HG03196 (cell line): ENCODE data around the gene FASTK.
"Not testable (repeated sequence)": the region's sequence is repeated elsewhere in the genome, so short reads cannot be mapped to it uniquely, and the experiment has no call there.

ENCODE experiments used
- ATAC-seq: cut with Tn5 transposase; IDR thresholded peaks from one replicate; pipeline ENCODE4 v1.9.1; 2021; ENCODE audit not compliant: unreplicated experiment

FASTK gene

DNA sequence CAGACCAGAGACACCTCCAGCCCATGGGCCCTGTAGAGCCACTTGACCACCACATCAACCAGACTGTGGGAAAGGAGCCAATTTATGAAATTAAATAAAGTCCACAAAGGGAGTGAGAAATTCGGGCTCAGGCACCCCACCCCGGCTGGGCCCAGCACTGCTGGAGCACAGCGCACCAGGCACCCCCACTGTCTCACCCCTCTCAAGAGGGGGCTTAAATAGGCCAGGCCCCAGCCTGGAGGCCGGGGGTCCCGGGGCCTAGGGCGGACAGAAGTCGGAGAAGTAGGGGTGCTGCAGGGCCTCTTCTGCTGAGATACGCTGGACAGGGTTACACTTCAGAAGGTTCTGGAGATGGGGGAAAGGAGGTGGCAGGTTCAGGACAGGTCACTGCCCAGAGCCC lies 26.9 kb downstream of the FASTK start:
- no peak for ATAC-seq

DNA sequence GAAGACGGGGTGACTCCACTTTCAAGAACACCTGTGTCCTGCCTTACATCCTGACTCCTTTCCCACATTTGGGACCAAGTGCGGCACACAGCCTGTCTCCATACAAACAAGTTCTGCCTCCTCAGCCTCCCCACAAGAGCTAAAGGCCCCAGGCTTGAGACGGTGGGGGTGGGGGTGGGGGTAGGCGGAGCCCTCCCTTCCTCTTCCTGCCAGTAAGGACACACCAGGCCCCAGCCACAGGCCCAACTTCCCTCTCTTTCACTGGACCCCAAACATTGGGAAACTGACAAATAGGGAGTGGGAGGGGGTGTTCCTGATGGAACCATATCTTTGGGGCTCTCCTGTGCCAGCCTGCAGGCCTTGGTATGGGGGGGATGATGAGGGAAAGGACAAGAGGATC lies 27.5 kb downstream of the FASTK start:
- no peak for ATAC-seq

DNA sequence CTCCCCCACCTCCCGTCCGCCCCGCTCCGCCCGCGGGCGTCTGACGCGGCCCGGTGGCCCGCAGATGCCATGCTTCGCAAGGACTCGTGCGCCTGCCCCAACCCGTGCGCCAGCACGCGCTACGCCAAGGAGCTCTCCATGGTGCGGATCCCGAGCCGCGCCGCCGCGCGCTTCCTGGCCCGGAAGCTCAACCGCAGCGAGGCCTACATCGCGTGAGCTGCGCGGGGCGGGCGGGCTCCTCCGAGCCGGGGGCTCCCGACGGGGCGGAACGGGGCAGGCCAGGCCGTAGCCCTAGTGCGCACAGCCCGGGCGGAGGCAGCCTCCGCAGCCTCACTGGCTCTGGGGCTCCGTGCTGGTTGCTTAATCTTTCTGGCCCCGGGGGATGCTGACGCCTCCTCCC lies 29.5 kb downstream of the FASTK start:
- no peak for ATAC-seq

DNA sequence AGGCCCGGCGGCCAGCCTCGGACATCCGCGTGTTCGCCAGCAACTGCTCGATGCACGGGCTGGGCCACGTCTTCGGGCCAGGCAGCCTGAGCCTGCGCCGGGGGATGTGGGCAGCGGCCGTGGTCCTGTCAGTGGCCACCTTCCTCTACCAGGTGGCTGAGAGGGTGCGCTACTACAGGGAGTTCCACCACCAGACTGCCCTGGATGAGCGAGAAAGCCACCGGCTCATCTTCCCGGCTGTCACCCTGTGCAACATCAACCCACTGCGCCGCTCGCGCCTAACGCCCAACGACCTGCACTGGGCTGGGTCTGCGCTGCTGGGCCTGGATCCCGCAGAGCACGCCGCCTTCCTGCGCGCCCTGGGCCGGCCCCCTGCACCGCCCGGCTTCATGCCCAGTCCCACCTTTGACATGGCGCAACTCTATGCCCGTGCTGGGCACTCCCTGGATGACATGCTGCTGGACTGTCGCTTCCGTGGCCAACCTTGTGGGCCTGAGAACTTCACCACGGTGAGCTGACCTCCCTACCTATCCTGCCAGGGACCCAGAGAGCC lies 31.6 kb downstream of the FASTK start:
- no peak for ATAC-seq

DNA sequence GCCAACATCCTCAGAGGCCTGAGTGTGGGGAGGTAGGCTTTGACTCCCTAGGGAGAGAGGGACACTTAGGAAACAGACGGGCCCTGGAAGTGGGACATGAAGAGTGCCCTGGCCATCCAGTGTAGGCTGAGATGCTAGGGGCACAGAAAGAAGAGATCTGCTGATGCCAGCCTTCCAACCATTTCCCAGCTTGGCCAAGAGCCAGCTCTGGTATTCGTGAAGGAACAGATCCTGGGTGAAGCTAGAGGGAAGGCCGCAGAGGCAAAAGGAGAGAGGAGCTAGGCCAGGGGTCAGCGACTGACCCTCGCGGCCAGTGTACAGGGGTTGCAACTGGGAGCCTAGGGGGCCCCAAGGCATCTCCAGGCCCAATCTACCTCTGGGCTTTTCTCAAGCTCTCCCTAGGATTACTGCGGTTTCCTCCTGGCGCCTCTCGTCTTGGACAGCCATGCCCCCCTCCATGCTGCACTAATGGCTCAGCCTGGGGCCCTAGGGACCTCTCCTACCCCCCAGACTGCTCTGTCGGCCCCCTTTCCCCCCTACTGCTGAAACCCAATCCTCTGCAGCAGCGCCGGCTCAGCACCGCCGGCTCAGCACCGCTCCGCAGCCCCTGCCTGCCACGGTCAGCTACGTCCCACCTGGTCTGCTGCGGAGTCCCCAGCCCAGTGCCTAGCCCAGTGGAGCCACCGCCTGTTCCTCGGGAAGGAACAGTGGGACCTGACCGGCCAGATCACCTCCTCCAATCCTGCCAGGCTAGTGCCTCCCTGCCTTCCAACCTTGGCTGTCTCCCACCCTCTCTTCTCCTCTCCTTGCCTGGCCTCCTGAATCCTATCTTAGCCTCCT lies 32.4 kb downstream of the FASTK start, which contains the start of gene ASIC3:
Gene ASIC3 (plus strand): TSS at position 556 of the 840 bp plus-strand sequence. CDS start 355 bp downstream, outside the sequence.
- no peak for ATAC-seq

DNA sequence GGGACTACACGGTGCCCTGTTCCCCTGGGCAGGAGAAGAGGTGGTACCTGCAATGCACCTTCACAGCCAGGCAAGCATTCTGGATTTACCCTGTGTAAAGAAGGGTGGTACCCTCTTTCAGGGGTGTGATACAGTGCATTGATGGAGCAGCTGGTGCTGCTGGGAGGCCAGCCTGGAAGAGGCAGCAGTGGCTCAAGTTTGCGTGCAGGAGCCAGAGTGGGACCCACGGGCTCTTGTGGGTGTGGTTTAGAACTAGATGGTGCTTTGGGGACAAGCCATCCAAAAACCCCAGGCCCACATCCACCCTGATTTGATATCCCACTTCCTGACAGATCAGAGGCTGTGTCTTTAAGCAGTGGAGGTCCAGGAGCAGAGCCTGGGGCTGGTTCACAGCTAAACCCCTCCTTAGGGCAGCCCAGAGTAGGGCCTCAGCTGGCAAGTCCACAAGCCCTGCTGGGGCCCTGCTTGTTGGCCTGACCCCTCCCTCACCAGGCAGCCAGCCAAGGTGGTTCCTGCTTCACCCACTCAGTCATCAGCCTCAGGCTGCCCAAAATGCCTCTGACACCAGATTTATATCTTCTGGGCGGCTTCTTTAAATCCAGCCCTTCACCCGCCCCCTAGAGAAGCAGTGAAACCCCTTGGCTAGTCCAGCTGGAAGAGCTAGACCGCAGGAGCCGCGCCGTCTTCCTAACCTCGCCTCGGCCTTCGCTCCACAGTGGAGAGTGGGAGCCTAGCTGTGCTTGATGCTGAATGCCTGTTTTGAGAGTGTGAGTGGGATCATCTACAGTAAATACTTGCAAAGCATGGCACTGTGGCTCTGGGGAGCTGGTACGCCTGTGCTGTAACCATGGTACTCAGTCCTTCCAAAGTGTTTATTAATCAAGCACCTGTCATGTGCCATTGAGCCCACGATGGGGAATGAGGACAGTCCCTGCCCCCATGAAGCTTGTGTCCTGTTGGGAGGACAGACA lies 33.7 kb downstream of the FASTK start:
- no peak for ATAC-seq

DNA sequence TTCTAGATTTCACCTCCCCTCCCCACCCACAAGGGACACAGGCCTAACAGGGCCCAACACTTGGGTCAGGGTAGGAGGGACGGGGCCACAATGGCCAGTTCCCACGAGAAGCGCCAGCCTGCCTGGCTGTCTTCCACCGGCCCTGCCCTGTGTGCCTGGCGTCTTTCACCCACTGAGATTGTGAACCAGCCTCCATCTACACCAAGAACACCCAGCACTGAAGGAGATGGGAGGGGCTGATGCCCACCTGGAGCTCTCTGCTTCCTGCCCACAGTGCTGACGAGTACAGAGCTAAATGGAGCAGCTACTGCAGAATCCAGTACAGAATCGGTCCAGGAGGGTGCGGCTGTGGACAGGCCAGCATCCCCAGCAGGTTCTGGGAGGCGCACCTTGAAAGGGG lies 34.6 kb downstream of the FASTK start:
- ATAC-seq: no peak

DNA sequence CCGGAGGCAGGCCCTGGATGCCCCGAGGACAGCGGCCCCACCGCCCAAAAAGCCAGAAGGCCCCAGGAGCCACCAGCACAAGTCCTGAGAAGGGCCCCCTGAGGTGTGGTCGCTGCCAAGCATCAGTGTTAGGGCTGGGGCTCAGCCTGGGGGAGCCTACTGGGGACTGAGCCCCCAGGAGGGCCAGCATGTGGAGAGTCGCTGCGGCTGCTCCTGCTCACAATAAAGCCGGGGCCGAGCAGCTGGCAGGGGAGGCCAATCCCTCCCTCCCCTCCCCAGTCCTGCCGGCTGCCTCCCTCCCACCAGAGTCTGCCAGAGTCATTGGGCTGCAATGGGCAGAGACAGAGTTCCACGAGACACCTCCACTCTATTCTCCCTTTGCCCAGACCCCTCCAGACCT lies 35.3 kb downstream of the FASTK start:
- no peak for ATAC-seq

DNA sequence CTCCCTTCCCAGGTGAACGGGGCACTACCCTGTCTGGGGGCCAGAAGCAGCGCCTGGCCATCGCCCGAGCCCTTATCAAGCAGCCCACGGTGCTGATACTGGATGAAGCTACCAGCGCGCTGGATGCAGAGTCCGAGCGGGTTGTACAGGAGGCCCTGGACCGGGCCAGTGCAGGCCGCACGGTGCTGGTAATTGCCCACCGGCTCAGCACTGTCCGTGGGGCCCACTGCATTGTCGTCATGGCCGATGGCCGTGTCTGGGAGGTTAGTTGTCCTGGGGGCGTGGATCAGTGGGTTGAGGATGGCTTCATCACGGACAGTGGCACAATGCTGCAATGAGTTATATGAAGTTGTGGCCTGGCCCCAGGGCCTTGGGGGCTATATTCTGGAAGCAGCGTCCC lies 36.6 kb downstream of the FASTK start:
- no peak for ATAC-seq

DNA sequence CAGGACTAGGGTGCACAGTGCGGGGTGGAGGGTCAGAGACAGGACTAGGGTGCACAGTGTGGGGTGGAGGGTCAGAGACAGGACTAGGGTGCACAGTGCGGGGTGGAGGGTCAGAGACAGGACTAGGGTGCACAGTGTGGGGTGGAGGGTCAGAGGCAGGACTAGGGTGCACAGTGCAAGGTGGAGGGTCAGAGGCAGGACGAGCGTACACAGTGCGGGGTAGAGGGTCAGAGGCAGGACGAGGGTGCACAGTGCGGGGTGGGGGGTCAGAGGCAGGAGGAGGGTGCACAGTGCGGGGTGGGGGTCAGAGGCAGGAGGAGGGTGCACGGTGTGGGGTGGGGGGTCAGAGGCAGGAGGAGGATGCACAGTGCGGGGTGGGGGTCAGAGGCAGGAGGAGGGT lies 37.2 kb downstream of the FASTK start:
- not testable (repeated sequence) for ATAC-seq

DNA sequence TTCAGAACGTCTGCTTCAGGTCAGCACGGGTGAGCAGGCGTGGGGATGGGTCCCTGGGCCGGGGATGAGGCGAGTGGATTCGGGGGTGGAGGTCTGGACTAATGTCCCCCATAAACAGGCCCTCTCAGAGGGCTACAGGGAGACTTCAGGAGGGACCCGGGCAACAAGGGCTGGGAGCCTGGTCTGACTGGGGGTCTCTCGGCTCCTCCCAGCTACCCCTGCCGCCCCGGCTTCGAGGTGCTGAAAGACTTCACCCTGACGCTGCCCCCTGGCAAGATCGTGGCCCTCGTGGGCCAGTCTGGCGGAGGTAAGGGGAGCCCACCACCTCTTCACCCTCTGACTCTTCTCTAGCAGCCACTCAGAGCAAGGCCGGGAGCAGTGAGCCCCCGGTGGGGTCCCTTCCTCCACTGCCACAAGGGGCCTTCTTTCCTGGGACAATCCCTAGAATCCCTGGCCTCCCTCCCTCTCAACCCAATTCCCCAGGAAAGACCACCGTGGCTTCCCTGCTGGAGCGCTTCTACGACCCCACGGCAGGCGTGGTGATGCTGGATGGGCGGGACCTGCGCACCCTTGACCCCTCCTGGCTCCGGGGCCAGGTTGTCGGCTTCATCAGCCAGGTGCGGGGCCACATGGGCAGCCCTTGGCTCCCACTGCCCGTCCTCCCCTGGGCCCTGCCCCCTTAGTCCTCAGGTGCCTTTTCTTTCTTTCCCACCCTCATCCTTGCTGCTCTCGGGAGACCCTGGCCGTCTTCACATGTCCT lies 39.8 kb downstream of the FASTK start:
- no peak for ATAC-seq

DNA sequence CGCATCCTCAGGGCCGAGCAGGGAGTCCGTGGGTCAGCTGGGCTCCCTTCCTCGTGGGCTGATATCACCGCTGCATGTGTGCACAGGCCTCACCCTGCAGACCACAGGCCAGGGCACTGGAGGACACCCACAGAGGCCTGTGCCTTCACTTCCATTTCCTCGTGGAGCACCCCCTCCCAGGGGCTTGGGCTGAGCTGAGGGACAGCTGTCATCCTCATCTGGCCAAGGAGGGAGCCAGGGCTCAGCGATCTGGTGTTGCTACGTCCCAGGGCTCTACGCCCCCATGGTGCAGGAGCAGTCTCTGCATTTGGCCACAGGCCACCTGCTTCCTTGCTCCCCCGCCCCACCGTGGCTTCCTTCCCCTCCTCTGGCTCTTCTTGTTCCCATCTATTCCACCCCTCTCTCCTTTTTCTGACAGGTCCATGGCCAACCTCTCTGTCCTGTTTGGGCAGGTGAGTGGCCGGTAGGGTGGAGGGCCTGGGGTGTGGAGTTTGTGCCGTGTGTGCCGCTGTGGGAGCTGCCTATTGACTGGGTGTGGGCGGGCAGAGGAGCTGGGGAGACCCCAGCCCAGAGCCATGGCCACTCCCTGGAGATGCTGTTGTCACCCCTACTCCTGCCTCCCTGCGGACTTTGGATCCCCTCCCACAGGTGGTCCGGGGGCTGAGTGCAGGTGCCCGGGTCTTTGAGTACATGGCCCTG lies 40.6 kb downstream of the FASTK start:
- no peak for ATAC-seq

DNA sequence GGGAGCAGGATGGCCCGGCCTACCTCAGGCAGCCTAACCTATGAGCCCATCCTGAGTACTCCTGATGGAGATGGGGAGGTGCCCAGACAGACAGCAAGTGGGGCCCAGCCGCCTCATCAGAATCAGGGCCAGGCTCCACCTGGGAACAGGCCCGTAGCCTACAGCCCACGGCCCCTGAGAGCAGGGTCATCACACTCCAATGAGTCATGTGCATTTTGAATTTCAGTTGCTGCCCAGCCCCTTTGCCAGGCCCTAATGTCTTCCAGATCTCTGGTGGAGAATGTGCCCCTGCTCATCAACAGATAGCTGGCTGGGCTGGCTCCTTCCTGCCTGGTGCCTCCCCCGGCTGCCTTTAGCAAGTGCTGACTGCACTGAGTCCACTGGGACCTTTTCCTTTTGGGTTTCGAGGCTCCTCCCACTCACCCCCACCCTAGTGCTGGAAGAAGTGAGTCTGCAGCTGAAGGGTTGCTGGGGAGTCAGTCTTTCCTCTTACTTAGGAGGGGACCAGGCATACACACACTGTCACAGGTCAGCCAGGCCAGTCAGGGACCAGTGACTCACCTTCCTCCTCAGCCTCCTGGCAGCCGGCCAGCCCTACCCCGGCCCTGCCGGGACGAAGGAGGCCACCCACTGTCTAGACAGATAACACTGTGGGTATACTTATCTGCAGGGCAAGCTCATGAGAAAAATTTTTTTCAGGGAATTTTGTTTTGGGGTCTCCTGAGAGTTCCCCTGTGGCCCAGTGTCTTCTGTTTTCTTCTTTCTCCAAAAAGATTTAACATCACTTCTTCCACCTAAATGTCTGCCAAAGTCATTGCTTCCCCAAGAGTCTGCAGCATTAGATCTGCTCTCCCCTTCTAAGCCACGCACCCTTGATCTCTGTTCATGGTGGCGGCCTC lies 41.4 kb downstream of the FASTK start:
- no peak for ATAC-seq

DNA sequence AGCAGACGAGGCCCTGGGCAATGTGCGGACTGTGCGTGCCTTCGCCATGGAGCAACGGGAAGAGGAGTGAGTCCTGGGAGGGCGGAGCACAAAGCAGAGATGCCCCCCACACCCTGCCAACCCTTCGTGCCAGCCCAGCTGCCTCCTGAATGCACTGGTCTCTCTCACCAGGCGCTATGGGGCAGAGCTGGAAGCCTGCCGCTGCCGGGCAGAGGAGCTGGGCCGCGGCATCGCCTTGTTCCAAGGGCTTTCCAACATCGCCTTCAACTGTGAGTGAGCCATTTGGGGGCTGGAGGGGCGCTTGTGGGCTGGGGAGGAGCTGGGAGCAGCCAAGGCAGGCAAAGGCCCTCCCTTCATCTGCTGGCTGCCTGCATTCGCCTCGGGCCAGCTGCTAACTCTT lies 44.7 kb downstream of the FASTK start:
- ATAC-seq: no peak

DNA sequence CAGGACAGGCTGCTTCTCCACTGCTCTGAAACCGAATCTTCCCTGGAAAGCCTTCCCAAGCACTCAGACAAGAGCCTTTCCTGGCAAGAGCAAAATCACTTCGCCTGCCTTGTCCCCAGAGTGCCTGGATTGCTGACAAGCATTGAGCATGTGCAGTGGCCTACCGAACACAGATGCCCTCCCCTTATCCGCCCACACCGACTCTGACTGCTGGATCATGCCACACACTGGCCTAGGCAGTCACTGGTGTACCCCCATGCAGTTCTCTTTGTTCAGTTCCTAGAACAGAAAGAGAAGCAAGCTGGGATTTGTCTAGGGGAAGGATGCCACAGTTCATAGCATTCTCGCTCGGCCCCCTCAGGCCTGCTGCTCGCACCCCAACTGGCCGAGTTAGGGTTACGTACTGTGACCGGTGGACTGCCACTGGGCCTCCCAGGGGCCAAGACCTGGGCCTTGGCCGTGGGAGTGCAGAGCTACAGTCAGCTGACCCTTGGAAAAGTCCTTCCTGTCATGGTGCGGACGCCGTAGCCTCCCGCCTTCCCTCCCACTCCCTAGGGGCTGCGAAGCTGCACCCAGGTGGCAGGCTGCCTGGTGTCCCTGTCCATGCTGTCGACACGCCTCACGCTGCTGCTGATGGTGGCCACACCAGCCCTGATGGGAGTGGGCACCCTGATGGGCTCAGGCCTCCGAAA lies 45.4 kb downstream of the FASTK start:
- no peak for ATAC-seq

DNA sequence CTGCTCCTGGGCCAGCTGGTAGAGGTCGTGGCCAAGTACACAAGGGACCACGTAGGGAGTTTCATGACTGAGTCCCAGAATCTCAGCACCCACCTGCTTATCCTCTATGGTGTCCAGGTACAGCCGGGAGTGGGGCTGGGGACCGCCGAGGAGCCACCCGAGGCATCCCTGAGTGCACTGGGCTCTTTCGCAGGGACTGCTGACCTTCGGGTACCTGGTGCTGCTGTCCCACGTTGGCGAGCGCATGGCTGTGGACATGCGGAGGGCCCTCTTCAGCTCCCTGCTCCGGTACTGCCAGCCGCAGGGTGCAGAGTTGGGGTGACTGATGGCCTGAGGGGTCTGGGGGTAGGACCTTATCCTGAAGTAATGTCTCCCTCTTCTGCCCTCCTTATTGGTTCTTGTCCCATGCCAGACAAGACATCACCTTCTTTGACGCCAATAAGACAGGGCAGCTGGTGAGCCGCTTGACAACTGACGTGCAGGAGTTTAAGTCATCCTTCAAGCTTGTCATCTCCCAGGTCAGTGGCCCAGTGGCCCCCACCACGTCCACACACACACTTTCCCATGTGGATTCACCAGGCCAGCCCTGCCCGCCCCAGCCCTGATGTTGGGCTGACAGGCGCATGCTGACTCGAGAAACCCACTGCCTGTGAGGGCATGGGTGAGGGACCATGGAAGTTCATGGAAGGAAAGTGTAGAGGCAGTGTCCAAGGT lies 46.1 kb downstream of the FASTK start:
- ATAC-seq: no peak

DNA sequence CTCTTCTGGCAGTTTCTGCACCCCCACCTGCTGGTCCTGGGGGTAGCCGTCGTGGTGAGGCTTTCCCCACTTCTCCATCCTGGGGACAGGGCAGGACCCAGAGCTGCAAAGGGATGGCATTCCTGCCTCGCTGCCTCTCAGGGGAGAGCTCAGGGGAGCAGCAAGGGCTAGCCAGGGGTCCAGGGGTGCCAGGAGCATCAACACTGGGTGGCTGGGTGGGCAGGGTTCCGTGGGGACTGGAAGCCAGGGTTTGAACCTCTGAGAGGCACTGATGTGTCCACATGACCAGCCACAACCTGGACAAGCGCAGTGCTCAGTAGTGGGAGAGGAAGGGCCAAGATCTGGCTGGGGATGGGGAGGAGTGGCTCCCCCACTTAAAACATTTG lies 46.8 kb downstream of the FASTK start:
- ATAC-seq: no peak
